Fibroblast of upper back skin (primary cell): Measurements from ENCODE around the gene DNAJB7.
"Not testable (repeated sequence)": the region's sequence is repeated elsewhere in the genome, so short reads cannot be mapped to it uniquely, and the experiment has no call there.

Source experiments
- DNase-seq: peaks from one replicate; pipeline ENCODE4 v3.0.0-alpha.2; 2013

DNAJB7 gene

DNA sequence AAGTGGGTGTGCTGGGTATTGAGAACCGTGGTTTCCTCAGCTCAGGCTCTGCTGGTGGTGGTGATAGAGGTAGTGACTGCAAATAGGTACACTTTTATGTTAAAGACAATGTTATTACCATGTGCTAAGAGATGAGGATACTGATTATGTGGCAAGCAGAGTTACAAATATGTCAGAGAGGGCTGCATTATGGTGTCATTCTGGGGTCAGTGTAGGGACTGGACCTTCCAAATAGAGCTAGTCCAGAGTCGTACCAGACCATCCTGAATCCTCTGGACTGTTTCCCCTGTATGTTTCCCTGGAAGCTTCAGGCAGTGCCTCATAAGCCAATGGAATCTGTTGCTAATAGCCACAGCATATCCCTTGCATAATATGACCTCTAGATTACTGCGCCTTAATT, at the start of gene DNAJB7:
Gene DNAJB7 (minus strand): TSS at position 101 of the 400 bp plus-strand sequence. CDS start 119 bp downstream, outside the sequence.
- DNase-seq, result no peak

DNA sequence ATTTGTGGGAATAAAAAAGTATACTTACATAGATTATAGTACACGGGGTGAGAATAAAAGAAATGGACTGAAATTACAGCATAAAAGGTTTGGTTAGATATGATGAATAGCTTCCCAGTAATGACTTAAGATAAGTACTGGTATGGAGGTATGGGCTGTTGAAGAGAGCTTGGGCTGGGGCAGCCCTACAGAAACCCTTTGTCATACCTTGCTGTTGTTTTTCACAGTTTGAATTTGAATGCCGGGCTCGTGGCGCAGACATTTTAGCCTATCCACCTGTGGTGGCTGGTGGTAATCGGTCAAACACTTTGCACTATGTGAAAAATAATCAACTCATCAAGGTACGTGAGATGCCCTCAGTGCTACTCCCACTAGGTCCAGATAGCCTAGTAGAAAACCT, 47.0 kb upstream of the DNAJB7 start:
- DNase-seq, result no peak

DNA sequence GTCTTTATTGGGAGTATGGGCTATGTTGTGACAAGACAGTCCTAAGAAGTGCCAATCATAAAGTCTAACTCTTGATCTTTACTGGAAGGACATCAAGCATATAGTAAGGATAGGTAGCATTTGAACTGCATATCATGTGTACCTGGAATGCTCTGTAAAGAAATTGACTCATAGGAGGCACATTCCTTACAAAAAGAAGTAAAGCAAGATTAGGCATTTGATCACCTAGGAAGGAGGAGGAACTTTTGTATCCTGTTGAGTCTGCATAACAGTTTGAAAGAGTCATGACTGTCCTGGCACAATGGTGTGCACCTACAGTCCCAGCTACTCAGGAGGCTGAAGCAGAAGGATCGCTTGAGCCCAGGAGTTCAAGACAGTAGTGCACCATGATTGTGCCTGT, 42.2 kb upstream of the DNAJB7 start:
- no peak for DNase-seq

DNA sequence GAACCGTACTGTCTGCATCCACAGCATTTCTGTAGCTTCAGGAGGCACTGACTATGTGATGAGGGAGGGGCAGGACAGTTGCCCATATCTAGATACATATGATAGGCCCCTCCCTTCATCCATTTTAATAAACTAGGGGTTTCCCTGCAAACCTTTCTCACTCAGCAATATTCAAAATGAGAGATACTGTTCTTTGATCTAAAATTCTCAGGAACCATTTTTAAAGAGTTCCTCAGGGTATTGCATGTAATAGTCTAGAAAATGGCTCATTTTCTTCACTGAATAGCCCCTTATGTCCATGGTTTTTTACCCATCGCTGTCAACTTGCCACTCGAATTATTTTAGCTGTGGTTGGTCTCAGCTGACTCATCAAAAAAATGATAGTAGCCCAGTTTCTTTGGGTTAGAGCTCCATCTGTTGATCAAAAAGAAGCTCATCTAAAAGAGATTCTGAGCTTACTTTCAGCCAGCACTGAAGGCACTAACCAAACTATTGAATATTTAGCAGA, 37.0 kb upstream of the DNAJB7 start:
- peak; percentile 75 for DNase-seq

DNA sequence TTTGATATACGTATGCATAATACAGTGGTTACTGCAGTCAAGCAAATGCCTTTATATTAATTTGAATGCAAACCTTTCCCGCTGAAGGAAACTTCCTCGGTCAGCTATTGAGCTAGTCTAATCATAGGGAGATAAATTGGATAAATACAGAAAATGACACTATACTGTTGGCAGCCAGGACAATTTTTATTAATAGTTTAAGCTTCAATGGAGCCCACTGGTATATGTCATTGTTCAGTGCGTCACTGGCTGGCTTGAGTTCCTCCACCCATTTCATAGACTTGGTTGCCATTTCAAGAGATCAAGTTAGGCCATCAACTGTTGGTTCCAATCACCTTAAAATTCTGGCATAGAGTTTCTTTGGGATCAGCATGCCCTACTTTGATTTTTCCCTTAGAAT, 32.5 kb upstream of the DNAJB7 start:
- no peak for DNase-seq

DNA sequence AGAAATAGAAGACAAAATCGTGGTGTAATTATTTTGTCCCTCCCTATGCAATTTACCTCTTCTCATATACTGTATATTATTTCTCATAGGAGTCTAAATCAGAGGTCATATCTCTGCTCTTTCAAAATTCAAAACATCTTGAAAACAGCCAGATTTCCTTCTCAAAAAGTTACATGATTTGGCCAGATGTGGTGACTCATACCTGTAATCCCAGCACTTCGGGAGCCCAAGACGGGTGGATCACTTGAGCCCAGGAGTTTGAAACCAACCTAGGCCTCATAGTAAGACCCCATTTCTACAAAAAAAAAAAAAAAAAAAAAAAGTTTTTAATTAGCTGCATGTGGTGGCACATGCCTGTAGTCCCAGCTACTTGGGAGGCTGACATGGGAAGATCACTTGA, 29.0 kb upstream of the DNAJB7 start:
- DNase-seq, result peak; percentile 30

DNA sequence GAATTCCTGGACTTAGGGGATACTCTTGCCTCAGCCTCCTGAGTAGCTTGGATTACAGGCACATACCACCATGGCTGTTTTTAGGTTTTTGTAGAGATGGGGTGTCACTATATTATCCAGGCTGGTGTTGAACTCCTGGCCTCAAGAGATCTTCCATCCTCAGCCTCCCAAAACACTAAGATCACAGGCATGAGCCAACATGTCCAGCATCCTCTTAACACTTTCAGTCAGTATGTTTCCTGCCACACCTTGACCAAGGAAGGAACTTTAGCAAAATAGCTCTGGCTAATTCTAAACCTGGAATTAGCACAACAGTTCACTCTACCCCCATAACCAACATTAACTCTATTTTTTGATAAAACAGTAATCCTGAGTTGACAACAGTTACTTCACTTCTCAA, 27.2 kb upstream of the DNAJB7 start:
- DNase-seq, result no peak

DNA sequence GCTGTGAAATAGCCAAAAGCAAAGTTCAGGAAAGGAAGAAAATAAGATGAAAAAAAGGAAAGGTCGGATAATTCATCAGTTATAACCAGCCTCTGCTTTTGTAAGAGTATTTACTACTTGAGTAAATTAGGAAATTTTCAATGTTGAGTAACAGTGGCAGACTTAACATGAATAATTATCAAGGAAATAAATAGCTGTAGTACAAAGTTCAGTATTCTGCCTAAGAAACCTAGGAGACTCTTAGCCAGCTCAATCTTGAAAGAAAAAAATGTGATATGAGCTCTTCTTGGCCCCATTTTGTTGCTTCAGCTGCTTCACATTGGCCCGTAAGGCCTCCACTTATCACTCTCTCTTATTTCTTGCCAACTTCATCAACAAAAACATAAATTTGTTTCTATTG, 17.0 kb upstream of the DNAJB7 start:
- no peak for DNase-seq

DNA sequence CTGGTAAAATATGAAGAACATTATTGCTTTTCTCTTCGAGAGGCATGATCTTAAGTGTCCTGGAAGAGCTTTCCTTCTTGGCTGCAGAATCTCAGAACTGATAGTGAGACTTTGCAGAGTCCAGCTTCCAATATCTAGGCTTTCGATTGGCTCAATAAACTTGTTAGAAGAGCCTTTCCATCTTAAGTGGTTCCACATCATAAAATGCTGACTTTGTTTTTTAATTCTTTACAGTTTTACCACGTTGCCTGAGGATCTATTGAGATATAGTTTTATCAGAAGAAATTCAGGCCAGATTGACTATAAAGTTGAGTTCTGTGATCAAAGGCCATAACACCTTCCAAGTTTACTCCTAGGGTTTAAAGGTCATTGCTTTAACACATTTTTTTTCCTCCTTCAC, 15.6 kb upstream of the DNAJB7 start:
- DNase-seq, result no peak

DNA sequence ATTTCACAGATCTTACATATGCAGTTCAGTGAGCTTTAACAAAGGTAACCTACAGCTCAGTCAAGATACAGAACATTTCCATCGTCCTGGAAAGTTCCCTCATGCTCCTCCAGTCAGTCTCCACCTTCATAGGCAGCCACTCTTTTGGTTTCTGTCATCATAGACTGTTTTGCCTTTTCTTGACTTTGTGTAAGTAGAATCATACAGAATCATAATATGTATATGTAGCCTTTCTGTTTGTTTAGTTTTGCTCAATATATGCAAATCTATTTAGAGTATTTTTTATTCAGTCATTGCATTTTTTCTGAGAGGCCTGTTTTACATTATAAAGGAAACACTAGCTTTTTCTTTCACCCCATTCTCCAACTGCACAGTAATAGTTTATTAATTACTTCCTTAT, 15.0 kb upstream of the DNAJB7 start:
- no peak for DNase-seq

DNA sequence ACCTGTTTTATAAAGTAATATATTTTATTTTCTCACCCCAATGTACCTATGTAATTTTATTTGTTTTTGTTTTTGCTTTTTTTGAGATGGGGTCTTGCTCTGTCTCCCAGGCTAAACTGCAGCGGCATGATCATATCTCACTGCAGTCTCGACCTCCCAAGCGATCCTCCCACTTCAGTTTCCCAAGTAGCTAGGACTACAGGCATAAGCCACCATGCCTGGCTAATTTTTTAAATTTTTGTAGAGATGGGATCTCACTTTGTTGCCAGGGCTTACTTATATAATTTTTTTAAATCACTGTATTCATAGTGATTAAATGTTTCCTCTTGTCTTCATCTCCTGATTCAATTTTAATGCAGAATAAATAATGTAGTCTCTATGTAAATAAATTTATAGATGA, 13.2 kb upstream of the DNAJB7 start:
- no peak for DNase-seq

DNA sequence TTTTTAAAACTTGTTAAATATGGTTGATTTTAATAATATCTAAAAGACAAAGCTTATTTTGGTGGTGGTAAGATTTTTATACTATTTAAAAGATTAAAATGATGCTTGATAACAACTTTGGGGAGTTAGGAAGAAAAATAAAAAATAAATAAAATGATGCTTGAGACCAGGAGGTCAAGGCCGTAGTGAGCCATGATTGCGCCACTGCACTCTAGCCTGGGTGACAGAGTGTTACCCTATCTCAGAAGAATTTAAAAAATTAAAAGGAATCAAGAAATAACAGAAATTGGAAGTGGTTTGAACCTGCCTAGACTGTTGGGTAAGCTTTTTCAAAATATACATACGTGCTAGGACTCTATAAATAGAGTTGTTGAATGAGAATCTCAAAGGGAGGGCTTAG, 12.1 kb upstream of the DNAJB7 start:
- no peak for DNase-seq

DNA sequence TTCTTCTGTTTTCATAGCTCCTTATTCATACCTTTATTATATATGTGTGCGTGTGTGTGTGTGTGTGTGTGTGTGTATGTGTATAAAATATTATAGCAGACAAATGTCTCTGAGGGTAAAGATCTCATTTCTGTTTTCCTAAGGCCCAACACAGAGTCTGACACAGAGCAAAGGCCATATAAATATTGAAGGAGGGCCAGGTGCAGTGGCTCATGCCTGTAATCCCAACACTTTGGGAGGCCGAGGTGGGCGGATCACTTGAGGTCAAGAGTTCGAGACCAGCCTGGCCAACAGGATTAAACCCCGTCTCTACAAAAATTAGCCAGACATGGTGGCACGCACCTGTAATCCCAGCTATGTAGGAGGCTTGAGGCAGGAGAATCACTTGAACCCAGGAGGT, 6.5 kb upstream of the DNAJB7 start:
- DNase-seq, result not testable (repeated sequence)

DNA sequence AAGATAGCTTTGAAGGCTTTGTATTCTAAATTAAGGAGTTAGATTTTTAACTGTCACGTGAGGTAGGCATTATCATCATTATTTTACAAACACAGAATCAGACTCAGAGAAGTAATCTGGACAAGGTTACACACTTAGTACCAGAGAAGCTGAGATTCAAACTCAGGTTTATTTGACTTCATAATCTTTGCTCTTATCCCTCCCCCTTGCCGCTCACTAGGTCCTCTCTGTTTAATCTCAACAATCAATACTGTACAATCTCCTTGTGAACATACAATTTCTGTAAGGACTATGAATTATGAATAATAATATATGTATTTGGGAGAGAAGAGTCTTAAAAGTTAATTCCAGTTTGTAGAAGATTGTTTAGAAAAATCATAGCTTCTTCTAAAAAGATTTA, 5.2 kb upstream of the DNAJB7 start:
- no peak for DNase-seq

DNA sequence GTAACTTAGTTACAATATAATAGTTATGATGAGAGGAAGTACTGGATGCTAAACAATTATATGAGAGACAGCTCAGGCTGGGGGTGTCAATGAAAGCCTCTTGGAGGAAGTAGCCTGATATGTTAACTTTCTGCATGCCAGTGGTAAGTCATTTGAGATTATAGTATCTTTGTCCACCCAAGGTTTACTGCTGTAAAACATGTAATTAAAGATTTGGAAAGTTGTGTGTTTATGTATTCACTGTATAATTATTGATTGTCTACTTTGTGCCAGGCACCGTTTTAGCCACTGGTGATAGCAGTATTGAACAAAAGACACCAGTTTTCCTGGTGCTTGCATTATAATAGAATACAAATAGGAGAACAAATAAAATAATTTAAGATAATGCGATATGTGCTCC, 624 bp upstream of the DNAJB7 start:
- no peak for DNase-seq

DNA sequence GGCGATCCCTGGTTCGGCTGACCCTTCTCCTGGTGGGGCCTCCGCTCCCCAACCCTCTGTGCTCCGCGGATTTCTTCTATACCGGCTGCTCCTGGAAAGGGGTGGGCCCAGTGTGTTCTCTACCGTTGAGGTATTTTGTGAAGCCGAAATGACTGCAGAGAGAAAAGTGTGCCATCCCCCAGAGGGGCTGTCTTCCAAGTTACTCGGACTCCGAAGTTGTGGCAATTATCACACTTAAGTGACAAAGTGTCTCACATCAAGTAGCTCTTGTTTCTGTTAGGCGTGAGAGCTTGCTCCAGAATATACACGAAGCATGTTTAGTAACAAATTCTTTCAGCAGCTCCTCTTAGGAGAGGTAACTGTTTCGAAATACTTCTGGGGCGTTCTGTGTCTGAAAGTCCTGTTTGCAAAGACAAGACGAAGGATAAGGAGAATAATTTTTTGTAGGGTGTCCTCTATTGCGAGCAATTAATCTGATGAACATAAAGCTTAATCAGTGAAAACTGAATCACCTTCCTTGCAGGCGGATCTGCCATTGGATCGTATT, 4.5 kb downstream of the DNAJB7 start:
- DNase-seq, result no peak

DNA sequence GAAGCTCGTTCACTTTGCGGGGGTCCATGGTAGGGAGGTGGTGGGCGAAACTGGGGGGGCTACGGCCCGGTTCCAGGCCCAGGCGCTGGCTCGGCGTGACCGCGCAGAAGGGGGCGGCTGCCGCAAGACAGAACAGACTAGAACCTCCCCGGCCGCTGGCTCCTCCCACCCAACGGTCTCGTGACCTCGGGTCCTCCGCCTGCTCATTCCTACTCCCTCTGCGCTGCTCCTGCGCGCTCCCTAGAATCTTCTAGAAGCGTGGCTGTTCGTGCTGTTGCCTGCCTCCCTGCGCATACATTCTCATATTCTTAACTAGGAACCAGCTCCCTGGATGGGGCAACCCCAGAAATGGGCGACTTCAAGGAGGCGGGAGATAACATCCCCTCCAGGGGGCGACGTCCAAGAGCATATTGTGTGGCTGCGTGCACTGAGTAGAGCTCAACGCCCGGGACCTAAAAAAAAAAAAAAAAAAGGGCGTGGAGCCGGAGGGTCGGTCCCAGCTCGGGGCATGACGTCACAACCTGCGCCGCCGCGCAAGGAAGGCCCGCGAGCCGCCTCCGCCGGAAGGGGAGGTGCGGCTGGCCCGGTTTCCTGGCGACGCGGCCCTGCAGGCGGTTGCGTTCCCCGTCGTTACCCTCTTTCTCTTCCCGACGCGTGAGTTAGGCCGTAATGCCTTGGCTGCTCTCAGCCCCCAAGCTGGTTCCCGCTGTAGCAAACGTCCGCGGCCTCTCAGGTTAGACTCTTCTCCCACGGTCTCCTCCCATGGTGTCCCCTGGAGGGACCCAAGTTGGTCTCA, 5.2 kb downstream of the DNAJB7 start, which contains the start of the genes ST13 and XPNPEP3:
Gene ST13 (minus strand): TSS at position 127 of the 796 bp plus-strand sequence. CDS start 99 bp downstream, at position 28.
Gene XPNPEP3 (plus strand): TSS at position 636 of the 796 bp plus-strand sequence. CDS start 34 bp downstream, at position 670.
- peak; percentile 97 for DNase-seq

DNA sequence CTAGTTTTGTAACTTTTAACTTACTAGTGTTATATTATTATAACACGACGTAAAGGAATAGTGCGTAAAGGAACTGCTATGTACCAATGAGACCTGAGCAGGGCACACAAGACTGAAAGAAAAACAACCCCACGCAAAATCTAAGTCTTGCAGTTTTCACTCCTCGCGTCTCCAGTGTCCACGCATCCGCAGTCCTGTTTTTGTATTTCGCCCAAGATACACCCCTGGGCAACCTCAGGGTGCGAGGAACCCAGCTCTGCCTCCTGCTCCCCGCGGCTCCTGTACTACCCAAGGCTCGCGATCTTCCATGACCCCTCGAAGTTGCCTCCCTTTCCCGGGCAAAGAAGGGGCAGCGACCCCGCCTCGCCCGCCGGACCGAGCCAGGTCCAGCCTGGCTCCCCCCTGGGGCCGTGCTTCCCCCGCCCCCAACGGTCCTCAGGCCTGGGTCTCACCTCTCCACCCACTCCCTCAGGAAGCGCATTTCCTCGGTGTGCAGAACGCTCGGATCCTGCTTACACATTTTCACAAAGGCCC, 5.9 kb downstream of the DNAJB7 start:
- DNase-seq, result no peak

DNA sequence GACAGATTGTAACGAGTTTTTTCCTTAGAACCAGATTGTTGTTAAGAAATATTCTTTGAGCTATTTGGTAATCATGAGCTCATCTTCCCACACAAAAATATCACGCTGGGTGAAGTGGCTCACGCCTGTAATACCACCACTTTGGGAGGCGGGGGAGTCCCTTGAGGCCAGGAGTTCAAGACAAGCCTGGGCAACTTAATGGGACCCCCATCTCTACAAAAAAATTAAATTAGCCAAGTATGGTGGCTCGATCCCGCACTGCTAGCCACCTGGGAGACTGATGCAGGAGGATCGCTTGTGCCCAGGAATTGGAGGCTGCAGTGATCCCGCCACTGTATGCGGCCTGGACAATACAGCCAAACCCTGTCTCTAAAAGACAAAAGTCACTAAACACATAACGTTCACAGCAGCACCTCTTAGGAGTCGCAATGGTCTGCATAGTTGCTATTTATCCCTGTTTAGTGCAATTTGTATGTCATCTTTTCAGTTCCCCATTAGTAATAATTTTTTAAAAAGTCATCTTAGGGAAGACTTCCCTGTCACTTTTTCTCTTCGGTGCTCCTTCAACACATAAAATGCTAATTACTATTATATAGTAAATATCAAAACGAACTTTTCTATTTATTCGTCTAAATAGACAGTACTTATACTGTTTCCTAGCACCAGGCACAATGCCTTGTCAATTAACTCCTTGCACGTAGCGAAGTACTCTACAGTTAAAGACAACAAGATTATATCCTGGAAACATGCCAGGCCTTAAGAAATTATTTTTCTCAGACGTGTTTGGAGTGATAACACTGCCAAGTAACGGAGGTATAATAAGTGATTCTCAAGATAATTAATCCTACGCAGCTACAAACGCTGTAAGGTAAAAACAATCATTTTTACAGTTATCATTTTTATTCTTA, 6.6 kb downstream of the DNAJB7 start:
- DNase-seq, result no peak

DNA sequence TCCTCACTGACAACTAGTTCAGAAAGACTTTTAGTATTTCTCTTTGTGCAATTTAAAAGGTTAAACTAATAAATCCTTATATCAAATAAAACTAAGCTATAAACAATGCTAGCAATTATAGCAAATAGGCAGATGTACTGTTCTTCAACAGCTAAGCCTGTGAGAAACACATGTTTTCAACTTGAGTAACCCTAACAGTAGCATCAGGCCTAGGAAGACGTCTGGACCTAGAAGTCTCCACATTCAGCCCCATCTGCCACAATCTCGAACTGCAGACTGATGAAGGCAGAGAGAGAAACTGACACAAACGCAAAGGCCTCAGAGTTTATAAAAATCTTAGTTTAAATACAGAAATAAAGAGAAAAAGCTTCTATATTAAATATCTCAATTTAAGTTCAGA, 8.0 kb downstream of the DNAJB7 start:
- peak; percentile 9 for DNase-seq

DNA sequence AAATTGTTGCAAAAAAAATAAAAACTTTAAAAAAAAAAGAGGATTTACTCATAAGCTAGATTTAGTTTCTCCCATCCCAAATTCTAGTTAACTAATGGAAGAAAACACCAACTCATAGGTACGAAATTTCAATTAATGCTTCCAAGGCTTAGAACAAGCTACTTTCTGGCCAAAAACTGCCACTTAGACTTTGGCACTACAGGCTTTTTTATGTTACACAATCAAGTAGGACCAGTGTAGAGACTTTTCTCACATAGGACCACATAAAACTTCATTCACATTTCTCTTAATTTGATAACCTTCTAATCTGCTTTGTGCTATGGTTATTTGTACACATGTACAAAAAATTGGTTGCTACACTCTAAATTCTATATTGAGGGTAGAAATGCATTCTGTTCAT, 8.6 kb downstream of the DNAJB7 start:
- no peak for DNase-seq

DNA sequence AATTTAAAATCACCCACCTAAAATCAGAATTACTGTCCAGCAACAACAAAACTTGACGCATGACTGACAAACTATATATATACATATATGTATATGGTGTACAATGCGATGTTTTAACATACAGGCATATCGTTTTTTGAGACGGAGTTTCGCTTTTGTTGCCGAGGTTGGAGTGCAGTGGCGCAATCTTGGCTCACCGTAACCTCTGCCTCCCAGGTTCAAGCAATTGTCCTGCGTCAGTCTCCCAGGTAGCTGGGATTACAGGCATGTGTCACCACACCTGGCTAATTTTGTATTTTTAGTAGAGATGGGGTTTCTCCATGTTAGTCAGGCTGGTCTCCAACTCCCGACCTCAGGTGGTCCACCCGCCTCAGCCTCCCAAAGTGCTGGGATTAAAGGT, 16.1 kb downstream of the DNAJB7 start:
- DNase-seq, result not testable (repeated sequence)

DNA sequence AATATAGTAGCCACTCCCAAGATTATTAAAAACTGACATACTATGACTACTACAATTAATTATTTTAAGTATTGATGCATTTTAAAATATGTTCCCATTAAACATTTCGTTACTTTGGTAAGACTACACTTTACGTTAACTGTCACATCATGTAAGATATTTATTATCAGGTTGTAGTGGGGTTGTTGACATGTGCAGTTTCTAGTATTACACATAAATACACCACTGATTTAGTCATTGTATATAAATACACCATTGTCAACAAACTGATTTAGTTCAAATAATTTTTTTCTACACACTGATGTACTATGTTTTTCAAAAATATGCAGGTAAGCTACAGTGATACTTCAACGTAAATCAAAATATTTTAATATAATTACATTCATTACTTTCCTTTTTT, 17.0 kb downstream of the DNAJB7 start:
- no peak for DNase-seq
